ENCODE data around the gene MAP3K5. TPM values are rescaled to one million over a fixed set of nuclear protein-coding genes. Genes with fewer than 3 reads are reported as not detected.
A peak's percentile ranks its signal among the peaks of the same experiment; 100 is the strongest.
"Not testable (repeated sequence)": the region's sequence is repeated elsewhere in the genome, so short reads cannot be mapped to it uniquely, and the experiment has no call there.

MAP3K5 gene
- total RNA-seq, 1 donor from 2014 or later, result 10.2 TPM

- peak; percentile 59 for DNase-seq
Observed at GRCh38 chr6:136607932-136608772, 184.1 kb downstream of the MAP3K5 start.

- no peak for DNase-seq
Observed at GRCh38 chr6:136607204-136607931, 184.9 kb downstream of the MAP3K5 start.

GRCh38 chr6:136604928-136605510 is 187.3 kb downstream of the MAP3K5 start:
- no peak for DNase-seq

GRCh38 chr6:136604328-136604825 is 187.9 kb downstream of the MAP3K5 start:
- DNase-seq, result no peak

GRCh38 chr6:136600818-136601217 is 191.5 kb downstream of the MAP3K5 start:
- peak; percentile 41 for DNase-seq

GRCh38 chr6:136599329-136600011 is 192.8 kb downstream of the MAP3K5 start:
- DNase-seq, result peak; percentile 68

GRCh38 chr6:136598048-136598447 is 194.2 kb downstream of the MAP3K5 start:
- DNase-seq, result no peak

GRCh38 chr6:136594671-136595070 is 197.6 kb downstream of the MAP3K5 start:
- DNase-seq, result no peak

GRCh38 chr6:136593748-136594490 is 198.4 kb downstream of the MAP3K5 start:
- no peak for DNase-seq

GRCh38 chr6:136592930-136593673 is 199.2 kb downstream of the MAP3K5 start:
- no peak for DNase-seq

- DNase-seq, result no peak
Observed at GRCh38 chr6:136591617-136592016, 200.7 kb downstream of the MAP3K5 start.

- DNase-seq, result not testable (repeated sequence)
Observed at GRCh38 chr6:136590846-136591245, 201.4 kb downstream of the MAP3K5 start.

GRCh38 chr6:136587527-136587926 is 204.8 kb downstream of the MAP3K5 start:
- no peak for DNase-seq

- DNase-seq, result no peak
Observed at GRCh38 chr6:136586295-136586694, 206.0 kb downstream of the MAP3K5 start.

- not testable (repeated sequence) for DNase-seq
Observed at GRCh38 chr6:136585523-136585922, 206.8 kb downstream of the MAP3K5 start.

- not testable (repeated sequence) for DNase-seq
Observed at GRCh38 chr6:136584290-136584689, 208.0 kb downstream of the MAP3K5 start.

GRCh38 chr6:136582711-136583471 is 209.4 kb downstream of the MAP3K5 start:
- peak; percentile 54 for DNase-seq

- DNase-seq, result no peak
Observed at GRCh38 chr6:136579800-136580199, 212.5 kb downstream of the MAP3K5 start.

GRCh38 chr6:136576821-136577220 is 215.5 kb downstream of the MAP3K5 start:
- DNase-seq, result no peak

- DNase-seq, result no peak
Observed at GRCh38 chr6:136571496-136571895, 220.8 kb downstream of the MAP3K5 start.

All from tongue (tissue), 2 donors.